ENCODE results near the gene JAK1.

The JAK1 gene

DNA sequence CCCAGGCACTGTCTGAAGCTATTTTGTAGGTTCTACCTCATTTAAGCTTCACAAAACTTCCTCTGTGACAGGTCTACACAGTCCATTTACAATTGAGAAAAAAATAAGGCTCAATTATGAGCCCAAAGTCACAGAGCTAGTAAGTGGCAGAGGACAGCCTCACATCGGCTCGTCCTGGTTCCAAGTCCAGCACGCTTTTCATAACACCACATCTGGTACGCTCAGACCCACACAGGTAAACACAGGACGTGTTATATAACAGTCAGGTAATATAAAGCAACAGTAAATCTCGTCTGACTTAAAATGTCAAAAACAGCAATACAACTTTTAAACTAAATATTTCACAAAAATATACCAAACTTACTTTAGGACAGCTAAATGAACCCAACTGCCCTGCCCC, 13.1 kb downstream of the JAK1 start:
- TF ChIP-seq, protein P1, sequence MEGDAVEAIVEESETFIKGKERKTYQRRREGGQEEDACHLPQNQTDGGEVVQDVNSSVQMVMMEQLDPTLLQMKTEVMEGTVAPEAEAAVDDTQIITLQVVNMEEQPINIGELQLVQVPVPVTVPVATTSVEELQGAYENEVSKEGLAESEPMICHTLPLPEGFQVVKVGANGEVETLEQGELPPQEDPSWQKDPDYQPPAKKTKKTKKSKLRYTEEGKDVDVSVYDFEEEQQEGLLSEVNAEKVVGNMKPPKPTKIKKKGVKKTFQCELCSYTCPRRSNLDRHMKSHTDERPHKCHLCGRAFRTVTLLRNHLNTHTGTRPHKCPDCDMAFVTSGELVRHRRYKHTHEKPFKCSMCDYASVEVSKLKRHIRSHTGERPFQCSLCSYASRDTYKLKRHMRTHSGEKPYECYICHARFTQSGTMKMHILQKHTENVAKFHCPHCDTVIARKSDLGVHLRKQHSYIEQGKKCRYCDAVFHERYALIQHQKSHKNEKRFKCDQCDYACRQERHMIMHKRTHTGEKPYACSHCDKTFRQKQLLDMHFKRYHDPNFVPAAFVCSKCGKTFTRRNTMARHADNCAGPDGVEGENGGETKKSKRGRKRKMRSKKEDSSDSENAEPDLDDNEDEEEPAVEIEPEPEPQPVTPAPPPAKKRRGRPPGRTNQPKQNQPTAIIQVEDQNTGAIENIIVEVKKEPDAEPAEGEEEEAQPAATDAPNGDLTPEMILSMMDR (IDR thresholded peaks at IDR 0.05): no peak
- DNase-seq: no peak
- Histone ChIP-seq H3K36me3 (no peaks in the 10 kb centered on the region), H3K9me3 (no peaks in the 10 kb centered on the region), H3K27me3 (no peaks in the 10 kb centered on the region), H3K4me1 (peaks cover 0 to 36% (median 22%) of the 10 kb centered on the region in 4 donors), H3K27ac (no peak overlapping the region), H3K4me3 (no peak overlapping the region)
- intact Hi-C loops (cut with DNase I; ENCODE audit: low total_unique reads): no loop called here

DNA sequence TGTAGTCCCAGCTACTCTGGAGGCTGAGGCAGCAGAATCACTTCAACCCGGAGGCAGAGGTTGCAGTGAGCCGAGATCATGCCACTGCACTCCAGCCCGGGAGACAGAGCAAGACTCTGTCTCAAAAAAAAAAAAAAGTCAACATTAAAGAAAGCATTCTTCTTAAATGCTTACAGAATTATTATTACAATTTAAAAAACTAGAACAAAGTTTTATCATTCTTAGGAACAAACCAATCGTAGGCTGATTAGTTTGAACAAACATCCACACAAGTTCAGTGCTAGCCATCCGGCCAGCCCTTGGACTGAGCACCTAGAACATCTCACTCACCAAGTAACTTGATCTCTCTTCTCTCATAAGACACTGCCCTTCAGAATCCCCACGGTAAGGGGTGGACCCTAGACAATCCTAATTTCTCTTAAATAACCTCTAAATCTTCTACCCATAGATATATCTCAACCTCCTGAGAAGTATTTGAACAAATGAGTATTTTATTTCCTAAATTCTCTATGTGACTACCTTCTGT, 16.0 kb downstream of the JAK1 start:
- Histone ChIP-seq H3K36me3 (no peaks in the 10 kb centered on the region), H3K4me3 (no peak overlapping the region), H3K9me3 (no peaks in the 10 kb centered on the region), H3K27ac (no peak overlapping the region), H3K4me1 (peaks cover 0 to 20% (median 2%) of the 10 kb centered on the region in 4 donors), H3K27me3 (no peaks in the 10 kb centered on the region)
- no peak for DNase-seq
- TF ChIP-seq, protein P1 (IDR thresholded peaks at IDR 0.05): no peak
- intact Hi-C loops (cut with DNase I; ENCODE audit: low total_unique reads): no loop called here

DNA sequence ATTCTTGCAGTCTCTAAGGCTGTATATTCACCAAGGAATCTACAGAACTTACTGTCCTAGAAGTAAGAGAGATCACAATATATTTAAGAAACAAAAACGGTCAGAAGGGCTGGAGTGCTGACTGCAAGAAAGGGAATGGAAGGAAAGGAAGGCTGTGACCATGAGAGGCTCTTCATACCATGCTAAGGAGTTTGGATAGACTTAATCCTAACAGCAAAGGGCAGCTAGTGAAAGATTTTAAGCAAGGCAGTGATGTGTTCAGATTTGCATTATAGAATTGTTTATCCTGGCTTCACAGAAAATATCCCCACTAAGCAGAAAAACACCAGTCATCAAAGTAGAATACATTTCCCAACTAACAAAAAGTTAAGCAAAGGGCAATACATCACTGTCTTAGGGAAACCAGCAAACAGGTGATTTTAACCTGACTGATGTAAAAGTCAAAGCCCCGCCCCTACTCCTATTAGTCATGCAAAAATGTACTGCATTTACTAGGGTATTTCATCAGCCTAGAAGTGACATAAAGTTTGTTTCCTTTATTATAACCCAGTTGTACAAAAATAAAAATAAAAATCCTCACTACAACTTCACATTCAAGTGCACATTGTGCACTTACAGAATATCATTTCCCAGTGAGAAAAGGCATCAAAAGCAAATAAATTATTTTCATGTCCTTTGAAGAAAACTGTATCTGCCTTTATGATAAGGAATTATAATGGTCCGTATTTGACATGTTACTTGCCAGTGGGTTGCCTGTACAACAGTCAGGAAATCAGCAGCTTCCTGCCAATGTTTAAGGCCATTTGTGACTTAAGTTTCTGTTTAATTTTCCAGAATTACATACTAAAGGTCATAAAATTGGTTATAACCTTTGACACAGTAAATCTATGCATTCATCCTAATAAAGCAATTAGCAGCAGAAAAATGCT, 17.2 kb downstream of the JAK1 start:
- no peak for DNase-seq
- no peaks in the 10 kb centered on the region for H3K36me3 ChIP-seq
- H3K9me3 ChIP-seq: no peaks in the 10 kb centered on the region
- no peak overlapping the region for H3K27ac ChIP-seq
- TF ChIP-seq, protein P1 (IDR thresholded peaks at IDR 0.05): no peak
- H3K27me3 ChIP-seq: no peaks in the 10 kb centered on the region
- intact Hi-C loops (cut with DNase I; ENCODE audit: low total_unique reads): no loop called here
- peaks cover 0 to 16% (median 0%) of the 10 kb centered on the region in 4 donors for H3K4me1 ChIP-seq
- no peak overlapping the region for H3K4me3 ChIP-seq

DNA sequence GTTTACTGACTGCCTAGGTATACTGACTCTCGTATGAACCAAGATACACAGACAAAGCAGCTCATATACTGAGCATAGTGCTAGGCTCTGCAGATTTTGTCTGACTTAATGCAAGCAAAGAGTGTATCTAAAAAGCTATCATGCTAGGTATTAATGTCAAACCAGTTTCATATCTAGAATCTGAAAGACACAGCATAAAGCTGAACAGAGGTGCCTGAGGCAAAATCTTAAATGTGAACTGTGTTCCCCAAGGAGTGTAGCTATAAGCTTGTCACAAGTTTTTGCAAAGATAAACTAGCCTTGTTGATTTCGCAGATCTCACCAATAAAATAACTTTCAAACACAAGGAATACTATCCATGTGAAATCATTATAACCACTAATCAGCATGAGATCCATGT, 18.1 kb downstream of the JAK1 start:
- Histone ChIP-seq H3K27me3 (no peaks in the 10 kb centered on the region), H3K4me1 (peaks cover 0 to 18% (median 0%) of the 10 kb centered on the region in 4 donors), H3K36me3 (no peaks in the 10 kb centered on the region), H3K27ac (no peak overlapping the region), H3K4me3 (no peak overlapping the region), H3K9me3 (no peaks in the 10 kb centered on the region)
- no peak for DNase-seq
- TF ChIP-seq, protein P1 (IDR thresholded peaks at IDR 0.05): no peak
- intact Hi-C loops (cut with DNase I; ENCODE audit: low total_unique reads): no loop called here

DNA sequence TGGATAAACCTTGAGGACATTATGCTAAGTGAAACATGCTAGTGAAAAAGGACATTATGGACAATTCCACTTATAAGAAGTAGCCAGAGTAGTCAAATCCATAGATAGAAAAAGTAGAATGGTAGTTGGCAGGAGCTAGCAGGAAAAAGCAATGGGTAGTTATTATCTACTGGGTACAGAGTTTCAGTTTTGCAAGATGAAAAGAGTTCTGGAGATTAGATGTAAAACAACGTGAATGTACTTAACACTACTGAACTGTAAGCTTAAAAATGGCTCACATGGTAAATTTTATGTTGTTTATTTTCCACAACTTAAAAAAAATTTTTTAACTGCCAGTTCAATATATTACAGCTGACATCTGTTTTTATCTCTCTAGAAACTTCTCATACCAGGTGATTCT, 19.4 kb downstream of the JAK1 start:
- DNase-seq: no peak
- H3K36me3 ChIP-seq: no peaks in the 10 kb centered on the region
- H3K27ac ChIP-seq: no peak overlapping the region
- H3K4me1 ChIP-seq: peaks cover 0 to 31% (median 0%) of the 10 kb centered on the region in 4 donors
- H3K9me3 ChIP-seq: no peaks in the 10 kb centered on the region
- no peak overlapping the region for H3K4me3 ChIP-seq
- intact Hi-C loops (cut with DNase I; ENCODE audit: low total_unique reads): no loop called here
- TF ChIP-seq, protein P1 (IDR thresholded peaks at IDR 0.05): no peak
- H3K27me3 ChIP-seq: no peaks in the 10 kb centered on the region

Data from tibial artery (tissue), 4 donors.